IMR-90 (cell line): ENCODE data around the gene OCIAD1. TPM values are rescaled to one million over a fixed set of nuclear protein-coding genes. Genes with fewer than 3 reads are reported as not detected.

Experiments used
- ATAC-seq: fragments of 200-7000 bp; cut with Tn5 transposase; 2 replicates; pipeline ENCODE4 v1.9.1; 2020; ENCODE audit warnings: low read depth, mild to moderate bottlenecking, moderate library complexity
- BruUV-seq: library from RNA; stranded (reverse); fragments of 400-500 nt; replicated peaks from 2 replicates; lab custom pipeline; 2021; lab: Mats Ljungman, UMichigan
- CTCF ChIA-PET: fragments of 300-600 bp; formaldehyde crosslinking; extraction: SDS; loops from one replicate; lab custom pipeline; 2021; ENCODE audit warnings: antibody characterized with exemption; lab: Yijun Ruan, JAX
- POLR2A ChIA-PET: fragments of 300-600 bp; sonication (Branson Sonifier 250); formaldehyde crosslinking; loops from one replicate; lab custom pipeline; 2022; ENCODE audit warnings: antibody characterized with exemption; ENCODE audit not compliant: unreplicated experiment; lab: Charles Lee
- DNase-seq: peaks from one replicate; pipeline ENCODE4 v3.0.0; 2013
- H2AFZ ChIP-seq: replicated peaks from 2 replicates; pipeline ENCODE3; 2013; ENCODE audit warnings: low read length, mild to moderate bottlenecking; ENCODE audit not compliant: poor library complexity
- H2AK5ac ChIP-seq: 2 replicates; pipeline ENCODE4 v1.6.1; 2013; ENCODE audit warnings: low read depth, low read length, inconsistent platforms
- H2AK9ac ChIP-seq: replicated peaks from 2 replicates; pipeline ENCODE3; 2013; ENCODE audit warnings: mild to moderate bottlenecking, low read depth, low read length, moderate library complexity; ENCODE audit not compliant: poor library complexity
- H2BK120ac ChIP-seq: 2 replicates; pipeline ENCODE4 v1.6.1; 2013; ENCODE audit warnings: low read depth, low read length, inconsistent platforms
- H2BK15ac ChIP-seq: 3 replicates; pipeline ENCODE4 v1.6.1; 2013; ENCODE audit warnings: low read depth, low read length, inconsistent platforms
- H2BK20ac ChIP-seq: 2 replicates; pipeline ENCODE4 v1.6.1; 2013; ENCODE audit warnings: low read depth, mild to moderate bottlenecking, inconsistent platforms, low read length, moderate library complexity
- H2BK5ac ChIP-seq: 2 replicates; pipeline ENCODE4 v1.6.1; 2013; ENCODE audit warnings: mild to moderate bottlenecking, low read depth, low read length, inconsistent platforms; ENCODE audit not compliant: poor library complexity, severe bottlenecking
- H3K14ac ChIP-seq: replicated peaks from 2 replicates; pipeline ENCODE4 v1.6.1; 2013; ENCODE audit warnings: low read depth, low read length, inconsistent platforms
- H3K18ac ChIP-seq: 2 replicates; pipeline ENCODE4 v1.6.1; 2013; ENCODE audit warnings: low read depth, low read length, control low read depth
- H3K23ac ChIP-seq: 2 replicates; pipeline ENCODE4 v1.6.1; 2013; ENCODE audit warnings: low read depth, low read length, inconsistent platforms
- H3K27ac ChIP-seq: 2 replicates; pipeline ENCODE4 v1.5.1; 2013; ENCODE audit warnings: mild to moderate bottlenecking, control low read depth, low read length; ENCODE audit not compliant: insufficient read depth
- H3K27me3 ChIP-seq: 2 replicates; pipeline ENCODE4 v1.6.1; 2013; ENCODE audit warnings: low read length; ENCODE audit not compliant: control insufficient read depth, insufficient read depth
- H3K36me3 ChIP-seq: 2 replicates; pipeline ENCODE4 v1.6.1; 2013; ENCODE audit warnings: low read length, mixed read lengths; ENCODE audit not compliant: control insufficient read depth, insufficient read depth
- H3K4ac ChIP-seq: 2 replicates; pipeline ENCODE4 v1.6.1; 2013; ENCODE audit warnings: low read depth, low read length, inconsistent platforms
- H3K4me1 ChIP-seq: 2 replicates; pipeline ENCODE4 v1.6.1; 2013; ENCODE audit warnings: low read length, mixed read lengths; ENCODE audit not compliant: control insufficient read depth, insufficient read depth
- H3K4me2 ChIP-seq: 2 replicates; pipeline ENCODE4 v1.6.1; 2013; ENCODE audit warnings: low read depth, mild to moderate bottlenecking, control low read depth, low read length, moderate library complexity
- H3K4me3 ChIP-seq: 2 replicates; pipeline ENCODE4 v1.5.1; 2013; ENCODE audit warnings: low read depth, mild to moderate bottlenecking, control low read depth, low read length, moderate library complexity; ENCODE audit not compliant: insufficient read depth
- H3K56ac ChIP-seq: 2 replicates; pipeline ENCODE4 v1.6.1; 2013; ENCODE audit warnings: low read length, inconsistent platforms; ENCODE audit not compliant: insufficient read depth; ENCODE audit errors: extremely low read depth
- H3K79me1 ChIP-seq, 2 experiments: 2 replicates each; pipeline ENCODE4 v1.6.1; 2013; ENCODE audit warnings: low read length in 2 of 2, inconsistent platforms in 1 of 2, low read depth in 1 of 2
- H3K9ac ChIP-seq: 2 replicates; pipeline ENCODE4 v1.6.1; 2013; ENCODE audit warnings: low read depth, low read length, control low read depth
- H3K9me1 ChIP-seq: 2 replicates; pipeline ENCODE4 v1.6.1; 2013; ENCODE audit warnings: low read length, inconsistent platforms; ENCODE audit not compliant: insufficient read depth
- H3K9me3 ChIP-seq: 2 replicates; pipeline ENCODE4 v1.6.1; 2013; ENCODE audit warnings: low read length; ENCODE audit not compliant: control insufficient read depth, insufficient read depth
- H4K20me1 ChIP-seq: 2 replicates; pipeline ENCODE4 v1.6.1; 2013; ENCODE audit warnings: low read length, inconsistent platforms; ENCODE audit not compliant: insufficient read depth
- H4K5ac ChIP-seq: 2 replicates; pipeline ENCODE4 v1.6.1; 2013; ENCODE audit warnings: mild to moderate bottlenecking, low read depth, low read length, control low read depth
- H4K8ac ChIP-seq, 2 experiments: 2 replicates each; pipeline ENCODE4 v1.6.1; 2013; ENCODE audit warnings: low read depth in 2 of 2, low read length in 2 of 2, control low read depth in 1 of 2, inconsistent platforms in 1 of 2
- H4K91ac ChIP-seq: 2 replicates; pipeline ENCODE4 v1.6.1; 2013; ENCODE audit warnings: low read depth, low read length, inconsistent platforms; ENCODE audit not compliant: insufficient read depth
- MXI1 ChIP-seq: IDR thresholded peaks from 2 replicates; pipeline ENCODE4 v1.6.1; 2012; ENCODE audit warnings: low read depth, mild to moderate bottlenecking, low read length, moderate library complexity, borderline replicate concordance
- dilution Hi-C: fragments of 300-500 bp; cut with HindIII; formaldehyde crosslinking; loops from one replicate; pipeline ENCODE4 v1.14.3; 2018; ENCODE audit warnings: low sequenced_read_pairs; ENCODE audit not compliant: unreplicated experiment
- in situ Hi-C: fragments of 300-500 bp; cut with MboI; formaldehyde crosslinking; loops from 3 replicates; pipeline ENCODE4 v1.14.3; 2019; ENCODE audit warnings: low sequenced_read_pairs, inconsistent platforms, mixed read lengths
- intact Hi-C: fragments of 100-400 bp; cut with micrococcal nuclease; formaldehyde crosslinking; loops from 2 replicates; pipeline ENCODE4 v1.10.0; 2022
- polyA plus RNA-seq, 3 experiments: library from polyadenylated mRNA; depleted of rRNA; stranded (reverse); fragments of >200 nt; gene quantifications; 2 replicates each; pipeline ENCODE4 v1.2.3, GENCODE V29; 2012; ENCODE audit warnings: low replicate concordance in 1 of 3
- total RNA-seq: library from RNA; depleted of rRNA; stranded (reverse); fragments of >200 nt; gene quantifications from 2 replicates; pipeline ENCODE4 v1.2.3, GENCODE V29; 2012

Gene OCIAD1
- total and polyA plus RNA-seq, 2 of the 4 experiments (the other 2 are of a cell fraction) = 86.9 to 112 TPM

DNA sequence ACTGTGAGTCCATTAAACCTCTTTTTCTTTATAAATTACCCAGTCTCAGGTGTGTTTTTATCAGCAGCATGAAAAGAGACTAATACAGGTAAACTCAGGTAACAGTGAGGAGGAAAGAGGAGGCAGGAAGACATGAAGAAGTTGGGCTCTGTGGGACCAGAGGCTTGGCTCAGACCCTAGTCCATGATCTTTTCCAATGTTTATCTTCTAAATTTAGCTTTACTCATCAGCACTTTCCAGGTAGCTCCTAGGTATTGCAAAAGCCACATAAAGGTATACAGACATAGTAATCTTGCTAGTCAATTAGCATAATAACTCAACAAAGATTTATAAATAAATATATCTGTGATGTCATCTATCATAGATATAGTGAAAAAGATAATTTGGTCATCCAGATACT is 39.6 kb upstream of the OCIAD1 start:
- POLR2A ChIA-PET = no interaction called here
- dilution Hi-C loops (no loop called here), intact Hi-C loops (no loop called here), in situ Hi-C loops (no loop called here)
- no peaks in the 10 kb centered on the region for H4K20me1 ChIP-seq
- no peak for DNase-seq
- no peaks in the 10 kb centered on the region for H3K79me1 ChIP-seq
- no peak overlapping the region for H2AK5ac ChIP-seq
- no peak overlapping the region for H3K4me3 ChIP-seq
- H4K5ac ChIP-seq = no peak overlapping the region
- no peak overlapping the region for H2BK20ac ChIP-seq
- no peak overlapping the region for H3K27ac ChIP-seq
- 0 out of 2 replicates have a peak, but pooled peaks cover 3% of the 10 kb centered on the region for H3K9me1 ChIP-seq
- H3K27me3 ChIP-seq = no peaks in the 10 kb centered on the region
- no peak overlapping the region for H3K56ac ChIP-seq
- H4K8ac ChIP-seq = no peak overlapping the region
- no peak for ATAC-seq
- no peaks in the 10 kb centered on the region for H3K4me1 ChIP-seq
- no TSS peak for BruUV-seq
- no peak overlapping the region for H3K18ac ChIP-seq
- H3K9ac ChIP-seq = no peak overlapping the region
- H3K23ac ChIP-seq = no peak overlapping the region
- H4K91ac ChIP-seq = no peak overlapping the region
- no peak overlapping the region for H2AFZ ChIP-seq
- H3K4ac ChIP-seq = no peak overlapping the region
- no peak overlapping the region for H2BK5ac ChIP-seq
- no peak overlapping the region for H2BK15ac ChIP-seq
- no peak overlapping the region for H2AK9ac ChIP-seq
- no peak overlapping the region for H2BK120ac ChIP-seq
- no peak overlapping the region for H3K4me2 ChIP-seq
- no peaks in the 10 kb centered on the region for H3K9me3 ChIP-seq
- CTCF ChIA-PET = no interaction called here
- no peak for TF ChIP-seq MXI1
- H3K36me3 ChIP-seq = no peaks in the 10 kb centered on the region
- H3K14ac ChIP-seq = no peak overlapping the region
